Umbilical cord (tissue), 2 donors: ENCODE results near the gene TADA2A. TPM values are rescaled to one million over a fixed set of nuclear protein-coding genes. Genes with fewer than 3 reads are reported as not detected.
A peak's percentile ranks its signal among the peaks of the same experiment; 100 is the strongest.
"Not testable (repeated sequence)": the region's sequence is repeated elsewhere in the genome, so short reads cannot be mapped to it uniquely, and the experiment has no call there.

Source experiments
- DNase-seq: peaks from one replicate; pipeline ENCODE4 v3.0.0-alpha.2; 2015; ENCODE audit warnings: low spot score
- total RNA-seq: library from RNA; depleted of rRNA; stranded (reverse); fragments of >200 nt; gene quantifications from one replicate; pipeline ENCODE4 v1.2.3, GENCODE V29; 2014; ENCODE audit warnings: low replicate concordance; ENCODE audit not compliant: insufficient read depth

Gene TADA2A
- total RNA-seq, 1 donor from 2014 or later = 53.9 TPM

DNA sequence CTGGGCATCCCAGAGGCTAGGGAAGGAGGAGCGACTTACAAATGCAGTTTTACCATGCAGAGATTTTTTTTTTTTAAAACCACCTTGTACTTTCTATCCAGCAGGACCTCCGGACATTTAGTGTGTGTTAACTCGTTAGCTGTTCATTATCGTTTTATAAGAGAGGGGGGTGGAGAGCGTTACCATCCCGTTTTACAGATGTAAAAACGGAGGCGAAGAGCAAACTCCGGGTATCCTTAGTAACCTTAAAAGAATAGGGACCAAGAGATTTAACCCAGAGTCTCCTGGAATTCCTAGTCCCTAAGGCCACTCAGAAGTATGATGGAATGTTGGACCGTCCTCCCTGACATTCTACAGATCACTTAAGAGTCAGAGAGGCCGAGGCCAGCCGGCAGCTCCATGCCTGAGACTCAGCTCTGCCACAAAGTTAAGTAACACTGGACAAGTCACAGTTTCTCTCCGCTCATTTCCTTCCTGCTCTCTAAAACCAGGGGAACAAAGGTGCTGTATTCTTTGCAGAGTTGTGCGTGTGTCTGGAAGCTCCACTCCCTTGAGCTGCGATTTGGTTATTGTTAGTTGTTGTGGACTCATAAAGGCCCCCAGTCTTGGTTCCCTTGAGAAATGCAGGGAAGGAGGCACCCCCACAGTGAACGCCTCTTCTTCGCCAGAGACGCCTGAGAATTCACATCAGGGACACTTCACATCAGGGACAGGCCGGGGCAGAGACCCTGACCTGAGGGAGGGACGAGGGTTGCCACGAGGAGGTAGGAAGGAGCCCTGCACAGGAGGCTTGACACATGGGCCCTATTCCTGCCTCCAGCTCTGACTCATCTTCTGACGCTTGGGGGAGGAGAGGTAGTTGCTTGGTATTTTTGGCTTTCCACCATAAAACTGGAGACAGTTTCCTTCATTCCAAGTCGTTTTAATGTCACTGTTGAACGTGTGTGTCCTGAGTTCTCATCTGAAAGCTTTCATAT lies 84.2 kb downstream of the TADA2A start:
- DNase-seq = peak; percentile 87

DNA sequence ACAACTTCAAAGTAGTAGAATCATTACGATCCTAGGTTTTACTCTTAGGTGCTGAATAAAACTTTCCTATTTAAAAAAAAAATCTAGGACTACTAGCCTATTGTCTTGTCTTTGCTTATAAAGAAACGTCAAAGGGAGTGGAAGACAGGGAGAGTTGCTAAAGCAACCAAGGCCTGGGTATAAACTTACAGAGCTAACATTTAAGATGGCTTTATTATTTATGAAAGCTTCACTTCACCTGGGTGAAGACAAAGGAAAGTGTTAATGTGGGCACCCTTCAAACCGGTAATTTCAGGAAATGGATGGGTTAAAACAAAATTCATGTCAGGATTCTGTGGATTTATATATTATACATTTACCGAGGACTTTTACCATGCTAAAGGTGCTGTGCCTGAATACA lies 85.5 kb downstream of the TADA2A start:
- DNase-seq = no peak

DNA sequence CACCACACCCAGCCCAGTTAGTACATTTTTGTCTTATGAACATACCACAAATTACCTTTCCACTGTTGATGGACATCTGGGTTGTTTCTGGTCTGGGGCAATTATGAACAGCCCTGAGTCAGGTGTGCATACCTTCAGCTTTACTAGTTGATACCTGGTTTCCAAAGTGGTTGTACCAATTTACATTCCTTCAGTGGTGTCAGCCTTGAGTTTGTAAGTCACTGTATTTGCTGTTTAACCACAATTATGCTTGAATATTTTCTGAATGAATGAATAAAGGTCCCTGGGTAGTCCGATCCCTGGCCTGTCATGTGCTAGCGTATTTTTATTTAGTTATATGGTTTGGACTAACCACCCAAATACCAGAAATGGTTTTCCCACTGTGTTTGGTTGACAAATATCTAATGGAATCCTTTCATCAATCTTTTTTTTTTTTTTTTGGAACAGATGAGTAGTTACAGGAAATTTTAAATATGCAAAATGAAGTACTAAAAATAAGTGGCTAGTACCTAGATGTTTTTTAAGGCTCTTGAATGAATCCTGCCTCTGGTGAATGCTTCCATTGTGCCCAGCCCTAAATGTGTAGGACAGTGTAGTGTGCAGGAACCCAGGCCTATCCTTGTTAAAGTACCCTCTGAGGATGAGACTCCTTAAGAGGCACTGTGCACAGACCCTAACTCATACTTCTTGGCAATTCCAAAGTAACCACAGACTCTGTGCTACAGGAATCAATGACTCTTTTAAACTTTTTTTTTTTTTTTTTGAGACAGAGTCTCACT lies 86.8 kb downstream of the TADA2A start:
- DNase-seq = no peak

DNA sequence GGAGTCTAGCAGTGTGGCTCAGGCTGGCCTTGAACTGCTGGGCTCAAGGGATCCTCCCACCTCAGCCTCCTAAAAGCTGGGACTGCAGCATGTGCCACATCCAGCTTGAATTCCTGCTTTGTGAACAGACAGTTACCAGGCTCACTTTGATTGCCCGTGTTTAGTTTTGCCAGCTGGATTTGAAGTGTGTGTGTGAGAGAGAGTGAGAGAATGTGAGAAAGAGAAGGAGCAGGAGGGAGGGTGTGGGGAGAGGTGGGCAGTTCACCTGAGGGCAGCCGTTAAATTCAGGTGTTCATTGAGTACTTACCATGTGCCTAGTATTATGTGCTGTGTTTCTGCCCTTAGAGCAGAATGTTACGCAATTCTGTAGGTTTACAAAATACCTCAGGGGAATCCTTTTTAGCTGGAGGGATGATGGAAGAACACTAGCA lies 87.7 kb downstream of the TADA2A start:
- no peak for DNase-seq

DNA sequence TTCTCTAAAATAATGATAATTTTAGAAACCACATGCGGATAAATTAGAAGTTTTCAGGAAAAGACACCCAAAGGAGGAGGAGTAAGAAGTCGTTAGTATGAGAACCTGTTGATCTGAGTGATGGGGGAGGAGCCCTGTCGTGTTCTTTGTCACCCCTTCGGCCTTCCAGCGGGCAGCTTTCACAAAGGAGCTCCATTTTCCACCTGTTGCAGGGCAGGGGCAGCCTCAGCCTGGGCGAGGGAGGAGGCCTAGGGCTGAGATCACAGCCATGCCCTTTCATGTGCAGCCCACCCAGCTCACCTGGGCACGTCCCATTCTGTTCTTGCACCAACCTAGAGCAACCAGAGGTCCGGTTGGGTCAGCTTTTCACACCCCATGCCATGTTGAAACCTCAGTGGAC lies 88.3 kb downstream of the TADA2A start:
- DNase-seq = no peak

DNA sequence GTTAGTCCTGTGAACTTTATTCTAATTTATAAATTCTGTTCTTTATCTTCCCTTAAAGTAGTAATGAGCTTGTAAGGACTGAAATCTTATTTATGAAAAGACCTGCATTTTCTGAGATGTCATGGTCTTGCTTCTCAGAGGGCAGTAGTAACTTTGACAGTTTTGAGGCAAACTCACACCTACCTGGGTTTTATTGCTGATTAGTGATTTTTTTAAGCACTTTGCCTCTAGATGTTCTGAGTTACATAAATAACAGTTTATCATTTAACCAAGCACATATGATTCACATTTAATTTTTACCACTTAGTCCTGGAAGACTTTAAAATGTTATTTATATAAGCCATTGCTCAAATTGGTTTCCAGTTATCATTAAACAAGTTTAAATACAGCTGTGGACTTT lies 93.7 kb downstream of the TADA2A start:
- DNase-seq = no peak

DNA sequence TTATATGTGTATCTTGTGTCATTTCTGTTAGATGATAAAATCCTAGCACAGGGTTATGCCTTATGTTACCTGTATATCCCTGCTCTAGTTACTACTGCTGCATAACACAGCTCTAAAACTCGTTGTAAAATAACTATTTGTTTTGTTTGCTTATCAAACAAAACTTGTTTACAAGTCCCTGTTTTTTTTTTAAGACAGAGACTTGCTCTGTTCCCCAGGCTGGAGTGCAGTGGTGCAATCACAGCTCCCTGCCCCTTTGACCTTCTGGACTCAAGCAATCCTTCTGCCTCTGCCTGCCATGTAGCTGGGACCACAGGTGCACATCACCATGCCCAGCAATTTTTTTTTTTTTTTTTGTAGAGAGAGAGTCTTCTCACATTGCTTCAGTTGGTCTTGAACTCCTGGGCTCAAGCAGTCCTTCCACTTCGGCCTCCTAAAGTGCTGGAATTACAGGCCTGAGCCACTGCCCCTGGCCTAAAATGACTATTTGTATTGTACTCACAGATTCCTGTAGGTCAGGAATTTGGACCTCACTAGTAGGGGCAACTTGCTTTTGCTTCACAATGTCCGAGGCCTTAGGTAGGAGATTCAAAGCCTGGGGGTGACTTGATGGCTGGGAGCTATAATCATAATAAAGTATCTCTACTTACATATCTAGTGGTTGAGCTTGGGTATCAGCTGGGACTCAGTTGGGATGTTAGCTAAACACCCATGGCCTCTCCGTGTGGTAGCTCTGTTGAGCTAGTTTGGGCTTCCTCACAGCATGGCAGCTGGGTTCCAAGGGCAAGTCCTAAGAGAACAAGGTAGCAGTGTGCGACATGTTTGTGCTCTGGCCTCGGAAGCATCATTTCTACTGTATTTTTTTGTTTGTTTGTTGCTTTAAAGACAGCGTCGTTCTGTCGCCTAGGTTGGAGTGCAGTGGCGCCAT lies 95.6 kb downstream of the TADA2A start:
- DNase-seq = no peak

DNA sequence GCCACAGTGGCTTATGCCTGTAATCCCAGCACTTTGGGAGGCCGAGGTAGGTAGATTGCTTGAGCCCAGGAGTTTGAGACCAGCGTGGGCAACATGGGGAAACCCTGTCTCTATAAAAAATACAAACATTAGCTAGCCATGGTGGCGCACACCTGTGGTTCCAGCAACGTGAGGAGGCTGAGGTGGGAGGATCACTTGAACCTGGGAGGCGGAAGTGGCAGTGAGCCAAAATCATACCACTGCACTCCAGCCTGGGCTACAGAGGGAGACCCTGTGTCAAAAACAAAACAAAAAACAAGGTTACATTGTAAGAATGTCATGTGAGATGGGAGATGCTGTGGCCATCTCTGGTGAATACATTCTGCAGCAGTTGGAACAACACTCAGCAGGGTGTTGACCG lies 96.5 kb downstream of the TADA2A start:
- no peak for DNase-seq

DNA sequence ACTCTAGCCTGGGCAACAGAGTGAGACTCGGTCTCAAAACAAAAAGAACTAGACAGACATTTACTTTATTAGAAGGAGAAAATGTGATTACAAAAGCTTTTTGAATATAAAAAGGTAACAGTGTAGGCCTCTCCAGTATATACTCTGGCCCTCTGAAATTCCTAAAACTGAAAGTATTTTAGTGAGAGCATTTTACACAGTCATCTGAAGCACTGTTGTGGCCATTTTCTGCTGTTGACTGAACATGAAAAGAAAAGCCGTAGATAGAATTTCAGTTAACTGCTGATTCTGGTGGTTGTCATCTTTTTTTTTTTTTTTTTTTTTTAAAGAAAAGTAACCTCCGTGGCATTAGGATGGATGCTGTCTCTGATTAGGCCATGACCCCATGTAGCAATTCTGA lies 98.6 kb downstream of the TADA2A start:
- no peak for DNase-seq

DNA sequence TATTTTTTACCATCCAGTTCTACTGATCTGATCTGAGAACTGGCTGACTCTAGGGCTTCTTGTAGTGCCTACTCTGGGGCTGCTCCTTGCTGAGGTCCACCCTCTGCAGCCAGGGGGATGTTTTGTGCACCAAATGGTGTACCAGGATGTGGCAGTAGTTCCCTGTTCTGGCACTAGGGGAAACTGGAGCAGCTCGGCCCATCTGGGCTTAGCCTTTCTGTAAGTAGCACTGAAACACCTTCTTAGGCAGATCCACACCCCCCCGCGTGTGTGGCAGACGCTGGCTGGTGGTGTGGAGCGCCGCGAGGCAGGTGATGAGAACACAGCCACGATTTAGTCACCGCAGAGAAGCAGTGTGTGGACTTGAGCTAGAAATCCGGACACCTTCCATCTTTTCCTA lies 100.0 kb downstream of the TADA2A start:
- no peak for DNase-seq

DNA sequence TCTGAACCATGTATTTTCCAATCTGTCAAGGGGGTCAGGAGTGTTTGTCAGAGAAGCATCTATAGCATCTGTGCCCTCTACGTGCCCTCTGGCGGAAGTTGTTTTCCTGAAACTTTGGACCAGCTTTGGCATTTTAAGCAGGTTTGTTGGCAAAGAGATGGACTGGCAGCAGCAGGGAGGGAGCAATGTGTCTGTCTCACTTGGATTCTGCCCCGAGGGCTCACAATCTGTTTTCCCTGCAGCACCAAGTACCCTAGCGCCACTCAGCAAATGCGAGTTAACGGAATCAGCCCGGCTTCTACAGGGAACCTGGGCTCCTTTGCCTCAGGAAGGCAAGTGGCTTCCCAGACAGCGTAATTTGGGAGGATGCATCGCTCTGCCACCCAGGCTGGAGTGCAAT lies 100.4 kb downstream of the TADA2A start:
- DNase-seq = no peak

DNA sequence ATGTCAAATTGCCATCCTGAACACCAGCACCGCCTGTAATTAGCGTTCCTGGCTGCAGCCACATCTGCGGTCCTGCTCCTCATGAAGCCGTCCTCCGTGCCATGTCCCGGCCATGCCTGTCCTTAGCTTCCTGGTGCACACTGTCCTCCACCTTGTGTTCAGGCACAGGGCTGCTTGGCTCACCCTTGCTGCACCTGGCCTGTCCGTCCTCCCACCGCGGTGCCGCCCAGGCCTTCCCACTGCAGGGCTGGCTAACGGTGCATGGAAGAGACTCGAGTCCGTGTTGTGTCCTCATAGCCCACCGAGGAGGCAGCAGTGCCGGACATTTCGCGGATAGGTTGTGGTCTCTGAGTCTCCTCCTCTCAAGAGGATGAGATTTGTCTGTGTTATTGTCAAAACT lies 103.4 kb downstream of the TADA2A start:
- DNase-seq = no peak

DNA sequence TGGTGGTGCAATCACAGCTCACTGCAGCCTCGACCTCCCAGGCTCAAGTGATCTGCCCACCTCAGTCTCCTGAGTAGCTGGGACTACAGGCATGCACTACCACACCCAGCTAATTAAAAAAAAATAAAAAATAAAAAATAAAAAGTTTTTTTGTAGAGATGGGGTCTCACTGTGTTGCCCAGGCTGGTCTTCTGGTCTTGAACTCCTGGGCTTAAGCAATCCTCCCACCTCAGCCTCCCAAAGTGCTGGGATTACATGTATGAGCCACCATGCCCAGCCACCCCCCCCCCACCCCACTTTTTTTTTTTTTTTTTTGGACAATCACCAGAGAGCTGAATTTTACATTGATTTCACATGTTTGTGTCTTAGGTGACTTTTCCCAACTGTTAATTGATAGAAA lies 105.0 kb downstream of the TADA2A start:
- DNase-seq = not testable (repeated sequence)

DNA sequence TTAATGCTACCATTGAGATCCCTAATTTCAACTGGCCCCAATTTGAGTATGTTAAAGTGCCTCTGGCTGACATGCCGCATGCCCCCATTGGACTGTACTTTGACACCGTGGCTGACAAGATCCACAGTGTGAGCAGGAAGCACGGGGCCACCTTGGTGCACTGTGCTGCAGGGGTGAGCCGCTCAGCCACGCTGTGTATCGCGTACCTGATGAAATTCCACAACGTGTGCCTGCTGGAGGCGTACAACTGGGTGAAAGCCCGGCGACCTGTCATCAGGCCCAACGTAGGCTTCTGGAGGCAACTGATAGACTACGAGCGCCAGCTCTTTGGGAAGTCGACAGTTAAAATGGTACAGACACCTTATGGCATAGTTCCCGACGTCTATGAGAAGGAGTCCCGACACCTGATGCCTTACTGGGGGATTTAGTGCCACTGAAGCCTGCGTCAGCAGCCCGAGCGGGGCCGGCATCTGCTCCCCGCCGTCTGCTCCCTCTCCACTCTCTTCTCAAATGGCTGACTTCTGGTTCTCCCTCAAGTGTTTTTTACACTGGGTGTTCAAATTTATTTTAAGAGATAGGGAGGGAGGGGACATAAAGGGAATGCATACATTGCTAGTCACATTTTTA lies 105.9 kb downstream of the TADA2A start:
- no peak for DNase-seq

DNA sequence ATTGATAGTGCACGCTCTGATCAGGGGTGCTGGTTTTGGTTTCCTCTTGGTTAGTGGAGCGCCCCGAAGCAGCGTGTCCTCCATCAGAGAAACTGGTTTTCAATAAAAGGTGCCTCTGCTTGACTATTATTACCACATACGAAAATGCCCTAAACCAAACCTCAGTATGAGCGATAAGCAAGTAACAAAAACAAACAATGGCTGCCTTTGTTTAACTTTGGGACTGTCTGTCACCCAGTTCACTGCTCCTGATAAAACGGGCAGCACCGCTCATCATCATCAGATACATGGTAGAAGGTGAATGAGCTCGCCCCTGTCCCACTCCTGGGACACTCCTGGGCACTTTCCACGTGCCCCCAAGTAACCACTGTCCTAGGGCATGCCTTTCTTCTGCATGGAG lies 107.0 kb downstream of the TADA2A start:
- no peak for DNase-seq

DNA sequence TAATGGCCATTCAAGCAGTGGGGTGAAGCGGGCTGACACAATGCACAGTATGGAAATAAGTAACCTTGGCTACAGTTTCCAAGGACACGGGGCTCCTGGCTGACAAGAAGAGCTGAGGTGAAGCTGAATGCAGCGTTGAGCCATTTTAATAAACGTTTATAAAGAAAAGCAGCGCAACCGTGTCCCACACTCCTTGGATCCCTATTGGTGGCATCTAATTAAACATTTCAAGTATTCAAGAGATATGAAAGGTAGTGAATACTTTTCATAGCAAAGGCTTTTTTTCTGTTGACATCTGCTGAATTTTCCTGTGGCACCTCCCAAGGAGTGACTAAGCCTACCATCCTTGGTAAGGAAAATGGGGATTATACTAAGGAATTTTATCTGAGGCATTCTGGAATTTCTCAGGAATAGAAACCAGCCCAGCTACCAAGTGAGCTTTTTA lies 109.5 kb downstream of the TADA2A start:
- DNase-seq = peak; percentile 52

DNA sequence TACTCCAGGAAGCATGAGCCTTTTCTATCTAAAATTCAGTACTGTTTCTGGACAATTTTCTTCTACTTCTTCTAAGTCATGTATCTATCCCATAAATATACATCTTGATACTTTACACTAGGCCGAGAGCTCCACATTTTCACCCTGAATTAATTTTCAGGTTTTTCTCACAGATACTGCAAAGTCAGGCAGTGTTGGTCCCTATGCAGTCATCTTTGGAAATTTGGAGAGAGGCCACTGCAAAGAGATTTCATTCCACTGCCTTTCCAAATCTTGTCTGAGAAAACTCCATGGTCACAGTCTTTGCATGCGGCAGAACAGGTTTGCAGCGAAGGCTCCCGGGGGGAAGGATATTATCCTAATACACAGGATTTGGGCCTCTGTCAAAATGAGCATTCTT lies 111.2 kb downstream of the TADA2A start:
- DNase-seq = no peak

DNA sequence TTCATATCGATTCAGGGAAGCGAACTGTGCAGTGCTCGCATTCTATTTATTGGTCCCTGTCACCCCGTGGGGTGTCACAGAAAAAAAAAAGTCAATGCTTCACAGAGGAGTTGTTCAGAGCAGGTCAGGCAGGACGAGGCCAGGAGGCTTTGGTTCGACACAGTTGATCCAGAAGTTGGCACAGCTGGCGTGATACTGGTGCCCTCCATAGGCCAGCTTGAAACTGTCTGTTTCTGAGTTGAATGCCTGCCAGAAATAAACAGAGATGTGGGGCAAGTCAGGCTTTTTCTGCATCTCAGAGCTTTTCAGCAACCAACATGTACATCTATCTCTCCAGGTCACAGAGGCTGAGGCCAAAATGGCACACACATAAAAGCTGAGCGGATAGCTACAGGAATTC lies 112.1 kb downstream of the TADA2A start:
- no peak for DNase-seq

DNA sequence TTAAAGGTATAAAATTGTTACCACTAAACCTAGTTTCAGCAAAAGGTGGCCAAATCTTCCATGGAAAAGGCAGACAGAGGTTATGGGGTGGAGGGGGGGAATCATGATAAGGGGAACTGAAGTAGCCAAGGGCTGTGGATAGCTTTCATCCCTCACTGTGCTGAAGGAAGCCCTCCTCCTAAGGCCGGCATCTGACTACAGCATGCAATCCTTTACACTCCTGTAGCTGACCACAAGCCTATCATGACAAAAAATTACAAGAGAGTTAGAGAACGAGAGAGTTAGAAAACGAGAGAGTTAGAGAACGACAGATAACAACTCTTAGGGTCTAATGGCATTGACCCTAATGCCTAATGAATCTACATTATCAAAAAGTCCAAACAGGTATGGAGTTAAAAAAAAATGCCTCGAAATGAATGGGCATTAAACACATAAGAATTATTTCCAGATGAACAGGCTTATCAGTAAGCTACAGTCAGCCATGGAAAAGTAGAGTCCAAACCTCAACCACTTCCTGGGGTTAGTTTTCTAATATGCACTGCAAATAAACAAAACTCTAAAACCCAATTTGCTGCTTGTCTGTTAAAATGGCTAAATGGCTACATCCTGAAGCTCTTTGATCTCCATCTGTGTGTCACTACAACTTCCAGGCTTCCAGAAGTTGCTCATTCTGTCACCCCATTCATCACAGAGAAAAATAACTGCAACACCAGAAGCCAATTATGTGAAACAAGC lies 112.7 kb downstream of the TADA2A start:
- no peak for DNase-seq

DNA sequence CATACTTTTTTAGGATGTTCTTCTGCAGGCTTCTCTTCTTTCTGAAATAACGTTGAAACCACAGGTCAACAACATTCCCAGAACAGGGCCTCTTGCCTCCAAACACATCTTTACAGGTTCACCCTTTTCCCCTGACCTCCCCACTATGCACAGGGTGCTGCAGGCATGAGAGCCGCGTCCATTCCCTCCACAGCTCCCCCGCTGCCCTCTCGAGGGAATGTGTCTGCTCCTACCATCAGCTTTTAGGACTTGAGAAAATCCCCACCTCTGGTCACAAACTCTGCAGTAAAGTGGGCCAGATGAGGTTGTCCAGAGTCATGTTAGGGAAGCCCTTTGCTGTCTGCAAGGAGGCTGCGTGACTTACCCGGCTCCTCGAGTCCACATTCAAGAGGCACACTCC lies 113.5 kb downstream of the TADA2A start:
- no peak for DNase-seq
